ENCODE measurements around the gene MYT1.
"Not testable (repeated sequence)": the region's sequence is repeated elsewhere in the genome, so short reads cannot be mapped to it uniquely, and the experiment has no call there.

DNA sequence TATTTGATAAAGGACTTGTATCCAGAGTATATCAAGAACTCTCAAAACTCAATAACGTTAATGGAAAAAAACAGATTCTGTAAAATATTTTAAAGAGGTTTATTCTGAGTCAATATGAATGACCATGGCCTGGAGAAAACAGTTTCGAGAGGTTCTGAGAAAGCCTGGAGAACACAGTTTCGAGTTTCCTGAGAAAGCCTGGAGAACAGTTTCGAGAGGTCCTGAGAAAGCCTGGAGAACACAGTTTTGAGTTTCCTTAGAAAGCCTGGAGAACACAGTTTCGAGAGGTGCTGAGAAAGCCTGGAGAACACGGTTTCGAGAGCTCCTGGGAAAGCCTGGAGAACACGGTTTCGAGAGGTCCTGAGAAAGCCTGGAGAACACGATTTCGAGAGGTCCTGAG, 41.3 kb upstream of the MYT1 start:
- TF ChIP-seq POLR2A, POLR2AphosphoS5 (IDR thresholded peaks at IDR 0.05): not testable (repeated sequence)
- TF ChIP-seq, protein P1, sequence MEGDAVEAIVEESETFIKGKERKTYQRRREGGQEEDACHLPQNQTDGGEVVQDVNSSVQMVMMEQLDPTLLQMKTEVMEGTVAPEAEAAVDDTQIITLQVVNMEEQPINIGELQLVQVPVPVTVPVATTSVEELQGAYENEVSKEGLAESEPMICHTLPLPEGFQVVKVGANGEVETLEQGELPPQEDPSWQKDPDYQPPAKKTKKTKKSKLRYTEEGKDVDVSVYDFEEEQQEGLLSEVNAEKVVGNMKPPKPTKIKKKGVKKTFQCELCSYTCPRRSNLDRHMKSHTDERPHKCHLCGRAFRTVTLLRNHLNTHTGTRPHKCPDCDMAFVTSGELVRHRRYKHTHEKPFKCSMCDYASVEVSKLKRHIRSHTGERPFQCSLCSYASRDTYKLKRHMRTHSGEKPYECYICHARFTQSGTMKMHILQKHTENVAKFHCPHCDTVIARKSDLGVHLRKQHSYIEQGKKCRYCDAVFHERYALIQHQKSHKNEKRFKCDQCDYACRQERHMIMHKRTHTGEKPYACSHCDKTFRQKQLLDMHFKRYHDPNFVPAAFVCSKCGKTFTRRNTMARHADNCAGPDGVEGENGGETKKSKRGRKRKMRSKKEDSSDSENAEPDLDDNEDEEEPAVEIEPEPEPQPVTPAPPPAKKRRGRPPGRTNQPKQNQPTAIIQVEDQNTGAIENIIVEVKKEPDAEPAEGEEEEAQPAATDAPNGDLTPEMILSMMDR (IDR thresholded peaks at IDR 0.05): not testable (repeated sequence)
